Right forelimb (tissue), 1 donor: ENCODE data around the gene PRKCQ.
"Not testable (repeated sequence)": the region's sequence is repeated elsewhere in the genome, so short reads cannot be mapped to it uniquely, and the experiment has no call there.

ENCODE experiments used
- DNase-seq: peaks from one replicate; pipeline ENCODE4 v3.0.0-alpha.2; 2018

The PRKCQ gene

GRCh38 chr10:6400821-6401465 is 179.1 kb downstream of the PRKCQ start:
- no peak for DNase-seq

GRCh38 chr10:6400331-6400730 is 179.7 kb downstream of the PRKCQ start:
- no peak for DNase-seq

GRCh38 chr10:6399879-6400278 is 180.2 kb downstream of the PRKCQ start:
- no peak for DNase-seq

GRCh38 chr10:6399231-6399741 is 180.8 kb downstream of the PRKCQ start:
- DNase-seq: no peak

- no peak for DNase-seq
These were observed 181.7 kb downstream of the PRKCQ start for GRCh38 chr10:6398399-6398798.

GRCh38 chr10:6396652-6397051 is 183.4 kb downstream of the PRKCQ start:
- DNase-seq: no peak

- no peak for DNase-seq
These were observed 183.8 kb downstream of the PRKCQ start for GRCh38 chr10:6396226-6396625.

GRCh38 chr10:6395606-6396005 is 184.5 kb downstream of the PRKCQ start:
- DNase-seq: no peak

GRCh38 chr10:6394084-6394483 is 186.0 kb downstream of the PRKCQ start:
- DNase-seq: no peak

GRCh38 chr10:6393168-6393567 is 186.9 kb downstream of the PRKCQ start:
- no peak for DNase-seq

GRCh38 chr10:6390213-6390845 is 189.7 kb downstream of the PRKCQ start:
- DNase-seq: no peak

- DNase-seq: no peak
These were observed 191.7 kb downstream of the PRKCQ start for GRCh38 chr10:6388261-6388893.

- no peak for DNase-seq
These were observed 193.1 kb downstream of the PRKCQ start for GRCh38 chr10:6386960-6387359.

GRCh38 chr10:6386346-6386745 is 193.7 kb downstream of the PRKCQ start:
- no peak for DNase-seq

GRCh38 chr10:6385665-6386064 is 194.4 kb downstream of the PRKCQ start:
- no peak for DNase-seq

GRCh38 chr10:6384847-6385246 is 195.2 kb downstream of the PRKCQ start:
- DNase-seq: no peak

- no peak for DNase-seq
These were observed 196.0 kb downstream of the PRKCQ start for GRCh38 chr10:6384031-6384430.

GRCh38 chr10:6383096-6383812 is 196.8 kb downstream of the PRKCQ start:
- DNase-seq: no peak

- DNase-seq: no peak
These were observed 198.0 kb downstream of the PRKCQ start for GRCh38 chr10:6382081-6382480.

- DNase-seq: not testable (repeated sequence)
These were observed 199.6 kb downstream of the PRKCQ start for GRCh38 chr10:6380478-6380877.

GRCh38 chr10:6379015-6379776 is 200.9 kb downstream of the PRKCQ start:
- no peak for DNase-seq
